K562 (cell line): ENCODE data around the gene TIPIN. TPM values are rescaled to one million over a fixed set of nuclear protein-coding genes. Genes with fewer than 3 reads are reported as not detected.
"Not testable (repeated sequence)": the region's sequence is repeated elsewhere in the genome, so short reads cannot be mapped to it uniquely, and the experiment has no call there.

ENCODE experiments used
- ATAC-seq: fragments of 200-7000 bp; cut with Tn5 transposase; 3 replicates; pipeline ENCODE4 v1.9.1; 2020; ENCODE audit warnings: moderate library complexity
- BruUV-seq: library from RNA; stranded (reverse); fragments of 400-500 nt; replicated peaks from 2 replicates; lab custom pipeline; 2021; lab: Mats Ljungman, UMichigan
- CTCF ChIA-PET: fragments of 300-600 bp; formaldehyde crosslinking; extraction: SDS; loops from one replicate; lab custom pipeline; 2021; ENCODE audit warnings: low intra/inter-chr PET ratio; lab: Yijun Ruan, JAX
- POLR2A ChIA-PET: fragments of 300-600, 350-650 bp; sonication (Branson Sonifier 250); formaldehyde crosslinking; extraction: SDS; loops from one replicate; lab custom pipeline; 2021; ENCODE audit warnings: antibody characterized with exemption, inconsistent platforms; lab: Yijun Ruan, JAX
- DNase-seq, 4 experiments: peaks; one replicate each; pipeline versions ENCODE4 v3.0.0 to v3.0.0-alpha.2; 2011 to 2018; ENCODE audit warnings: low spot score in 3 of 4, mixed read lengths in 3 of 4; ENCODE audit errors: extremely low read depth in 1 of 4
- FAIRE-seq: peaks from 2 replicates; lab custom pipeline; 2011; peaks lifted over from hg19 to GRCh38; lab: Jason Lieb, UNC
- H2AFZ ChIP-seq: 2 replicates; pipeline ENCODE4 v1.6.0; 2011; ENCODE audit warnings: low read depth, low read length, control low read depth, inconsistent platforms
- H3K27ac ChIP-seq: fragments of 200-600 bp; 3 replicates; pipeline ENCODE4 v1.8.0; 2011; ENCODE audit warnings: low read depth, mild to moderate bottlenecking, control low read depth, inconsistent platforms, low read length, moderate library complexity, mixed read lengths; ENCODE audit errors: extremely low read depth
- H3K27me3 ChIP-seq, 2 experiments: fragments of 300-600 bp in 1 of 2; 2 replicates in 1 of 2; 3 replicates in 1 of 2; pipeline versions ENCODE4 v1.6.0 to v1.8.0; 2011; ENCODE audit warnings: inconsistent platforms in 2 of 2, low read length in 2 of 2, mild to moderate bottlenecking in 1 of 2, mixed read lengths in 1 of 2, moderate library complexity in 1 of 2; ENCODE audit not compliant: control insufficient read depth in 2 of 2, insufficient read depth in 2 of 2
- H3K36me3 ChIP-seq: fragments of 300-600 bp; 3 replicates; pipeline ENCODE4 v1.8.0; 2011; ENCODE audit warnings: mild to moderate bottlenecking, low read length, inconsistent platforms; ENCODE audit not compliant: control insufficient read depth, insufficient read depth
- H3K4me1 ChIP-seq, 2 experiments: fragments of 200-600 bp in 1 of 2; replicated peaks in 1 of 2; 2 replicates in 1 of 2; 3 replicates in 1 of 2; pipeline versions ENCODE4 v1.5.1 to v1.8.0; 2011; ENCODE audit warnings: inconsistent platforms in 2 of 2, low read length in 2 of 2, mild to moderate bottlenecking in 1 of 2, mixed read lengths in 1 of 2, moderate library complexity in 1 of 2; ENCODE audit not compliant: control insufficient read depth in 2 of 2, insufficient read depth in 2 of 2
- H3K4me2 ChIP-seq: 2 replicates; pipeline ENCODE4 v1.6.1; 2011; ENCODE audit warnings: low read length, control low read depth, inconsistent platforms, mixed read lengths; ENCODE audit not compliant: insufficient read depth
- H3K4me3 ChIP-seq: fragments of 200-600 bp; sonication (generic), shearing (Covaris generic); 2 replicates; pipeline ENCODE4 v1.5.1; 2016; ENCODE audit warnings: control low read depth, inconsistent platforms
- H3K79me2 ChIP-seq: fragments of 200-600 bp; 3 replicates; pipeline ENCODE4 v1.8.0; 2011; ENCODE audit warnings: low read length, inconsistent platforms; ENCODE audit not compliant: control insufficient read depth, insufficient read depth
- H3K9ac ChIP-seq, 2 experiments: 2 replicates each; pipeline versions ENCODE4 v1.6.0 to v1.6.1; 2011; ENCODE audit warnings: low read depth in 2 of 2, low read length in 2 of 2, control low read depth in 1 of 2, inconsistent platforms in 1 of 2, mild to moderate bottlenecking in 1 of 2, mixed read lengths in 1 of 2; ENCODE audit not compliant: insufficient read depth in 1 of 2
- H3K9me1 ChIP-seq: one replicate; pipeline ENCODE4 v1.6.0; 2011; ENCODE audit warnings: inconsistent platforms, mild to moderate bottlenecking, low read length, moderate library complexity; ENCODE audit not compliant: control insufficient read depth, insufficient read depth
- H3K9me3 ChIP-seq: replicated peaks from 2 replicates; pipeline ENCODE4 v1.5.1; 2011; ENCODE audit warnings: low read depth, low read length, inconsistent platforms; ENCODE audit not compliant: control insufficient read depth, insufficient read depth
- H4K20me1 ChIP-seq: replicated peaks from 2 replicates; pipeline ENCODE4 v1.6.1; 2011; ENCODE audit warnings: low read length, inconsistent platforms, mixed read lengths; ENCODE audit not compliant: control insufficient read depth, insufficient read depth
- ATF3 ChIP-seq, 2 experiments: fragments of 450-650 bp in 1 of 2; sonication (generic) in 1 of 2; formaldehyde crosslinking in 1 of 2; IDR thresholded peaks in 1 of 2; conservative IDR thresholded peaks in 1 of 2; 2 replicates each; pipeline versions ENCODE4 v1.6.1 to v1.8.1; 2016 to 2023; ENCODE audit warnings: mild to moderate bottlenecking in 2 of 2, moderate library complexity in 2 of 2, inconsistent platforms in 1 of 2, missing genetic modification reagents in 1 of 2
- CEBPG ChIP-seq, 3 experiments: fragments of 200-800 bp in 1 of 3; sonication (Bioruptor generic) in 1 of 3; sonication (generic) in 1 of 3; formaldehyde crosslinking in 1 of 3; IDR thresholded peaks in 2 of 3; conservative IDR thresholded peaks in 1 of 3; 2 replicates each; pipeline versions ENCODE4 v1.6.1 to v1.8.0; 2016 to 2022; ENCODE audit warnings: missing compliant biosample characterization in 2 of 3, missing genetic modification characterization in 2 of 3, mild to moderate bottlenecking in 1 of 3, missing genetic modification reagents in 1 of 3
- CREB3L1 ChIP-seq: fragments of 450-650 bp; IDR thresholded peaks from 2 replicates; pipeline ENCODE4 v1.6.1; 2014; ENCODE audit warnings: low read depth, mild to moderate bottlenecking, moderate library complexity, borderline replicate concordance
- SUPT5H ChIP-seq: fragments of 450-650 bp; IDR thresholded peaks from 2 replicates; pipeline ENCODE4 v1.6.1; 2016
- TRIM24 ChIP-seq, 2 experiments: fragments of 450-650 bp; IDR thresholded peaks; 2 replicates each; pipeline ENCODE4 v1.6.1; 2016
- ZNF778 ChIP-seq: fragments of 450-650 bp; formaldehyde crosslinking; IDR thresholded peaks from 2 replicates; pipeline ENCODE4 v1.4.0; 2020; ENCODE audit warnings: mild to moderate bottlenecking, moderate library complexity
- WGBS: fragments of 100-300 bp; shearing (Covaris generic); methylation state at CpG from one replicate; pipeline ENCODE4 v1.1.6; 2016; ENCODE audit warnings: low coverage, mixed read lengths; ENCODE audit not compliant: insufficient coverage; ENCODE audit errors: missing lambda C conversion rate; 5-methylcytosine and 5-hydroxymethylcytosine counted together
- in situ Hi-C: fragments of 300-500 bp; cut with MboI; formaldehyde crosslinking; loops from 4 replicates; pipeline ENCODE4 v1.15.0; 2018; ENCODE audit warnings: inconsistent platforms, mixed read lengths
- intact Hi-C: fragments of 100-400 bp; cut with micrococcal nuclease; formaldehyde crosslinking; loops from 2 replicates; pipeline ENCODE4 v1.14.2; 2022
- polyA plus RNA-seq, 8 experiments: library from polyadenylated mRNA; depleted of rRNA in 4 of 8; stranded (reverse) in 5 of 8; unstranded in 3 of 8; fragments of >200 nt; fragmentation: Nextera tagmentation in 2 of 8; fragmentation: Illumina TruSeq in 1 of 8; extraction: Ambion mirVana in 2 of 8; extraction: Trizol in 1 of 8; gene quantifications; 2 replicates each; pipeline versions ENCODE4 v1.2.1 to v1.2.3, GENCODE V29; 2011 to 2014; ENCODE audit warnings: inconsistent platforms in 1 of 8, missing spikeins in 1 of 8
- total RNA-seq, 7 experiments: library from RNA; depleted of rRNA in 6 of 7; stranded (reverse); fragments of >200 nt in 6 of 7; fragmentation: Illumina TruSeq in 2 of 7; extraction: Trizol in 2 of 7; gene quantifications; 2 replicates each; pipeline versions ENCODE4 v1.2.1 to v1.2.3, GENCODE V29; 2011 to 2021; ENCODE audit warnings: low replicate concordance in 1 of 7

TIPIN gene
- total and polyA plus RNA-seq, 9 of the 15 experiments (the other 6 are each of a cell fraction or from before 2014, with no cell fraction given) = 22.9 to 61.4 (median 42.0) TPM

- peak; percentile 71; the same call in 1 of the 2 replicates for TF ChIP-seq CREB3L1
- TF ChIP-seq ZNF778 (CRISPR knock-in tag) = no peak
- peak; percentile 92 for TF ChIP-seq SUPT5H
These were observed 30.0 kb upstream of the TIPIN start, which contains the start of gene MAP2K1 (continued) for GRCh38 chr15:66386204-66387123.

GRCh38 chr15:66381376-66381775 is 24.9 kb upstream of the TIPIN start:
- no CpG with 5 or more reads among the region's 2 CpGs for WGBS
- H3K4me1 ChIP-seq; H3K9me3 ChIP-seq; H3K36me3 ChIP-seq; H3K4me2 ChIP-seq; BruUV-seq; H3K27me3 ChIP-seq; in situ Hi-C loops; H3K9me1 ChIP-seq; H2AFZ ChIP-seq; H4K20me1 ChIP-seq; DNase-seq; FAIRE-seq; CTCF ChIA-PET; H3K9ac ChIP-seq; H3K4me3 ChIP-seq; H3K27ac ChIP-seq; ATAC-seq; intact Hi-C loops; TF ChIP-seq CEBPG (CRISPR knock-in tag; IDR thresholded peaks at IDR 0.05); ATF3 (CRISPR knock-in tag; conservative IDR thresholded peaks at IDR 0.05): not testable (repeated sequence)
- H3K79me2 ChIP-seq = peaks cover 16% of the 10 kb centered on the region
- POLR2A ChIA-PET = interaction anchor here (1.2 kb wide), 1 partner anchor 9 kb away, joined by 5 read pairs; no protein-coding TSS in a partner anchor
- peak; percentile 25 to 78; a peak in 3 of 4 replicates for TF ChIP-seq CEBPG (tag; conservative IDR thresholded peaks at IDR 0.05 in 1 of 2, IDR thresholded peaks at IDR 0.05 in 1 of 2)
- TF ChIP-seq ATF3 (IDR thresholded peaks at IDR 0.05) = peak; percentile 48; the same call in 1 of the 2 replicates
- peak; percentile 62 to 66; a peak in 2 of 4 replicates for TF ChIP-seq TRIM24 (IDR thresholded peaks at IDR 0.05)
